ENCODE measurements around the gene RAD50.
"Not testable (repeated sequence)": the region's sequence is repeated elsewhere in the genome, so short reads cannot be mapped to it uniquely, and the experiment has no call there.

RAD50 gene

GRCh38 chr5:132556763-132557477 is at the start of gene RAD50:
Gene RAD50, plus strand, starts transcription at chr5:132556977. Its CDS starts 348 bp downstream, at chr5:132557325.
- no peak for FAIRE-seq

GRCh38 chr5:132510076-132510475 is 46.7 kb upstream of the RAD50 start:
- no peak for FAIRE-seq

DNA sequence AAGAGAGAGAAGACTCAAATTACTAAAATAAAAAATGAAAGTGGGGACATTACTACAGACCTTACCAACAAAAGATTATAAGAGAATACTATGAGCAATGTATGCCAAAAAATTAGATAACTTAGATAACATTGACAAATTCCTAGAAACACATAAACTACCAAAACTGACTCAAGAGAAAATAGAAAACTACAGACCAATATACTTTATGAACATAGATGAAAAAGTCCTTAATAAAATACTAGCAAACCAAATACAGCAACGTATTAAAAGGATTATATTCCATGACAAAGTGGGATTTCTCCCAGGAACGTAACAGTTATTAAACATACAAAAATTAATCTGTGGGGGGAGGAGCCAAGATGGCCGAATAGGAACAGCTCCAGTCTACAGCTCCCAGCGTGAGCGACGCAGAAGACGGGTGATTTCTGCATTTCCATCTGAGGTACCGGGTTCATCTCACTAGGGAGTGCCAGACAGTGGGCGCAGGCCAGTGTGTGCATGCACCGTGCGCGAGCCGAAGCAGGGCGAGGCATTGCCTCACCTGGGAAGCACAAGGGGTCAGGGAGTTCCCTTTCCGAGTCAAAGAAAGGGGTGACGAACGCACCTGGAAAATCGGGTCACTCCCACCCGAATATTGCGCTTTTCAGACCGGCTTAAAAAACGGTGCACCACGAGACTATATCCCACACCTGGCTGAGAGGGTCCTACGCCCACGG is 43.0 kb upstream of the RAD50 start:
- not testable (repeated sequence) for FAIRE-seq

- FAIRE-seq, result not testable (repeated sequence)
Observed at GRCh38 chr5:132522067-132522466, 34.7 kb upstream of the RAD50 start.

- FAIRE-seq, result not testable (repeated sequence)
Observed at GRCh38 chr5:132524877-132525276, 31.9 kb upstream of the RAD50 start.

- no peak for FAIRE-seq
Observed at GRCh38 chr5:132525299-132525724, 31.5 kb upstream of the RAD50 start.

- no peak for FAIRE-seq
Observed at GRCh38 chr5:132526290-132526973, 30.3 kb upstream of the RAD50 start.

DNA sequence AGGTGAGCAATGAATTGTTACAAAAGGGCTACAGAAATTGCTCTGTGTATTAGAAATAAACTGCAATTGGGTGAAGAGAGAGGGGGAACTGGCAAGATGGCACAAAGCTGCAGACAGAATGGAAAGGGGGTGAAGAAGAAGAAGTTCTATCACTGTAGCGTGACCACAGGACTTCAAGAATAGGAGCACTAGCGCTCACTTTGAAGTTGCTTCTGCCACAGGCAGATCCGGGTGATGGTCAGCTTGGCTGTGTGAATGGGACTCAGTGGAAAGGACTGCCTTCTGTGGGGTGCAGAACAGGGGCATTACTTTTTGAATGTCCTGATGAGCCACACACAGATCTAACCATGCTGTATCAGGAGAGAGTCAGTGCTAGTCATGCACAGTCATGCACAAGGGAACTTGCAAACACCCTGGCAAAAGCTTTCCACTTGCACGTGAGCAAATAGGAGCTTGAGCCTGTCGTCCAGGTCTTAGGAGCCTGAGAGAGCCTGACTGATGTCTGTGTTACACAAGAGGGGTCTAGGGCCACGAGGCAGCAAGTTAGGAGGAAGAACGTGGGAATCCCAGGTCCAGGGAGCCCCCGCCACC is 29.7 kb upstream of the RAD50 start:
- FAIRE-seq, result no peak

- no peak for FAIRE-seq
Observed at GRCh38 chr5:132528021-132528420, 28.8 kb upstream of the RAD50 start.

- no peak for FAIRE-seq
Observed at GRCh38 chr5:132528866-132529634, 27.7 kb upstream of the RAD50 start.

- no peak for FAIRE-seq
Observed at GRCh38 chr5:132530946-132531345, 25.8 kb upstream of the RAD50 start.

- no peak for FAIRE-seq
Observed at GRCh38 chr5:132539716-132540115, 17.1 kb upstream of the RAD50 start.

DNA sequence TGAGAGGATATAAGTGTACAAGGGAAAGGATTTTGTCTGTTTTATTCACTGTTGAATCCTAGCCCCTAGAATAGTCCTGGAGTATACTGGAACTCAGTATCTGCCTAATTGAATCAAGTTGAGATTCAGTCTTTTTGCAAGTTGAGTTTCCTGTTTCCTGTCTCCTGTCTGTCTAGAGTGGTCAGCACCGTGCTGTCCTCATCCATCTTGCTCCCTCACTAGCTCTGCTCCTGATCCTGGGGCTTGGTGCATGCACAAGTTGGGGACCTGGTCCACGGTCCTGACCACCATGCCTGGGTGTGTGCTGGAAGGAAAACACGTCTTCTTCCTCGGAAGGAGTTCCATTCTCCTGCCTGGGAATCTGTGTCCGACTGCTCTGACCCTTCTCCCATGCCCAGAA is 16.6 kb upstream of the RAD50 start:
- FAIRE-seq, result no peak

DNA sequence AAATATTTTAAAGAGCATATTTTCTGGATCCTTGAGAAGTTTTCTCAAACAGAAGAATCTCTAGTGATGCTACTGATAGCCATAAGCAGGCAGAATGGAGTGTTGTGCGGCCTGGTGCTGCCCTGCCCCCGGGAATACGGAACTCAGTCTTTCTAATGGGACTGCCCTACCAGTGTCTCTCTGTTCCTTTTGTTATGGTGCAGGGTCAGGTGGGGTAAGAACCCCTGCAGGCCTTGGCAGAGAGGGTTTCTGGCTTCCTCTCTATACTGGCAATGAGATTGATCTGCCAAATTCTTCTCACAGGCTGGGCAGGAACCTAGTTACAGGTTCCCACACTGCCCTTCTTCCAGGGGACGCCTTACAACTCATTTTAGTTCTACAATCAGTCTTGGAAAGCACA is 16.0 kb upstream of the RAD50 start:
- FAIRE-seq, result no peak

GRCh38 chr5:132543472-132544201 is 13.1 kb upstream of the RAD50 start, which contains the start of gene IL5:
Gene IL5, minus strand, starts transcription at chr5:132543522. Its CDS starts 44 bp downstream, at chr5:132543478.
- no peak for FAIRE-seq

DNA sequence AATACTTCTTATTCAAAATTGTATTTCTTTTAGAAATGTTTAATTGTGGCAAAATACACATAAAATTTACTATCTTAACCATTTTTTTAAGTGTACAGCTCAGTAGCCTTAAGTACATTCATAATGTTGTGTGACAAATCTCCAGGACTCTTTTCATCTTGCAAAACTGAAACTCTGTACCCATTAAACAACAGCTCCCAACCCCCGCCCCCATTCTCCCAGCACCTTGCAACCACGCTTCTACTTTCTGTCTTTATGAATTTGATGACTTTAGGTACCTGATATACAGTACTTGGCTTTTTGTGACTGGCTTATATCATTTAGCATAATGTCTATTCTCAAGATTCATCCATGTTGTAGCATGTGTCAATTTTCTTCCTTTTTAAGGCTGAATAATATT is 10.7 kb upstream of the RAD50 start:
- no peak for FAIRE-seq

DNA sequence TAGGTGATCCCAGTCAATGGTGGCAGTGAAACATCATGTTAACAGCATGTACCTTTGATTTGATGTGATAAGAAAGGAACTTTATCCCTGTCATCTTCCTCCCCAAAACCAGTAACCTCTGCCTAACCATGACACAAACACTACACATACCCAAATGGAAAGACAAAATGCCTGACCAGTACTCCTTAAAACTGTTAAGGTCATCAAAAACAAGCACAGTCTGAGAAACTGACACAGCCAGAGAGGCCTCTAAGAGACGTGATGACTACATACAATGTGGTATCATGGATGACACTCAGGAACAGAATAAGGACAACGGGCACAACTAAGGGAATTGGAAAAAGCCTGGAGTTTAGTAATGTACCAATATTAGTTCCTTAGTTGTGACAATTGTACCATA is 9.5 kb upstream of the RAD50 start:
- FAIRE-seq, result no peak

GRCh38 chr5:132548834-132549233 is 7.9 kb upstream of the RAD50 start:
- FAIRE-seq, result not testable (repeated sequence)

DNA sequence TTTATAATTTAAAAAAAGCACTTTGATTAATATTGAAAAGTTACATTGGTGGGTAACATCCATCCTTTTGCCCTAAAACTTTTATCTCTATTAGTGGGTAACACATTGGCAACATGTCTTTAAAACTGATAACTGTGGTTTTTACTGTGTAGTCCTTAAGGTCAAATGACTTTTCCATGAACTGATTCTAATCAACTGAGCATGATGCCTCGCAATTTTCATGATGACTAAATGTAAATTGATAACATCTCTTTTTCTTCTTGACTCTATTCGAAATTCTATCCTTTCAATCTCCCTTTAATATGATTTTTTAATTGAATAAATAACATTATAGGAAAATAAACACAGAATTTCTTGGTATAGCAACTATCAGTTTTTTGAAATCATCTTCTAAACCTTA is 7.2 kb upstream of the RAD50 start:
- no peak for FAIRE-seq

DNA sequence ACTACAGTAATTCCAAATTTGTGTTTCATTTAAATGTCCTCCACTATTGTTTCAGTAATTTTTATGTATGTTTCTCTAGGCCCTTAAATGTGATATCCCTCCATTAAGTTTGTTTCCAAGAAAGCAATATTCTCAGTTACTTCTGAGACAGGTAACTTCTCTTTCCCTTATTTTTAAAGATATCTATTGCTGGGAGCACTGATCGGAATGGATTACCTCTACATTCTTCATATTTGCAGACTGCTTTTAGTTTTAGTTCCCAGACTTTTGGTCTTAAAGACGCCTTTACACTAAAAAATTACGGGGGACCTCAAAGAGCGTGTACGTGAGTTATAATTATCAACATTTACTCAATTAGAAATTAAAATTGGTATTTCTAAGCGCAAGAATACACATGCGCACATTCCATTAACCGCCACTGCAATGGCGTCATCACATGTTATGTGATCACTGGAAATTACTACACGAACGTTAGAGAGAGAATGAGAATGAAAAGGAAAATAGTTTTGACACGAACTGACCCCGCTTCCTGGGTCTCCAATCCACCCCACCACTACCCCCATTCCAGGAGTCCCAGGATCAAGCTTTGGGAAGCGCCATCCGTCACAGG is 519 bp upstream of the RAD50 start:
- no peak for FAIRE-seq

DNA sequence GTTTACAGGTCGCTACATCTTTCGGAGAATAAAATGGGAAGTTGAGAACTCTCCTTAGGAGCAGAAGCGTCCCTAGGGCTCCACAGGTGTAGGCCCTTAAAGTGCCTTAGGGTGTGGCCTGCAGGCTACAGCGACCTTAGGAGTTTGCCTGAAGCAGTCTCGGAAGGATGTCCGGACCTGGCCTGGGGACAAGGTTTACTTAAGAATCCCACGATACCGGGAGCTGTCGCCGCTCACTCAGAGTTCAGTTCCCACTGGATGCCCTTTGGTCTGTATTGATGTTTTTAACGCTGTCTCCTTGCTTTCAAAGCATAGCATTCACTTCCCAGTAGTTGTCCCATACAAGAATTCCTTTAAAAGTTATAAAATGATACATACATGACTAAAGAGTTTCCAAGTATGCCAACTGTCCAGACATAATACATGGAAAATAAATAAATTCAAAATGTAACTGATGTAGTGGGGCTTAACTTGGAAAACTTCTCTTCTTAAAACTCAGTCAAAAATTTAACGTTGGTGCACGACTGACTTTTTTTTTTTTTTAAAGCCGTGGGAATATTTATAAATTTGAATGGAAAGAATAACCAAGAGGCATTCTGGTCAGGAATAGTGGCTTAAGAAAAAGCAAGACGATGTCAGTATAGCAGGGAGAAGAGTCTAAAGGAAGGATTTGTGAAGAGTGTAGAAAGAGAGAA is 848 bp downstream of the RAD50 start:
- no peak for FAIRE-seq

All from colon (tissue), 2 donors.